GM12878 (cell line): Measurements from ENCODE around the gene SRSF10. TPM values are rescaled to one million over a fixed set of nuclear protein-coding genes. Genes with fewer than 3 reads are reported as not detected.

ENCODE experiments used
- BHLHE40 ChIP-seq, 2 experiments: fragments of 450-650 bp in 1 of 2; IDR thresholded peaks; 2 replicates each; pipeline ENCODE4 v1.6.1; 2011 to 2017; ENCODE audit warnings: low read depth in 2 of 2, borderline replicate concordance in 1 of 2, improper control_type of control experiment in 1 of 2, low read length in 1 of 2, mild to moderate bottlenecking in 1 of 2
- EED ChIP-seq: sonication (generic); IDR thresholded peaks from 2 replicates; pipeline ENCODE4 v1.6.1; 2016; ENCODE audit warnings: antibody characterized with exemption, low read depth
- FOS ChIP-seq: IDR thresholded peaks from 3 replicates; pipeline ENCODE4 v1.6.1; 2011; ENCODE audit warnings: borderline replicate concordance; ENCODE audit not compliant: insufficient read length; ENCODE audit errors: extremely low read depth
- MEF2A ChIP-seq: IDR thresholded peaks from 2 replicates; pipeline ENCODE4 v1.6.1; 2011; ENCODE audit warnings: low read depth, mild to moderate bottlenecking, low read length, moderate library complexity; ENCODE audit not compliant: insufficient read depth
- MEF2B ChIP-seq: fragments of 450-650 bp; IDR thresholded peaks from 2 replicates; pipeline ENCODE4 v1.6.1; 2018; ENCODE audit warnings: mild to moderate bottlenecking, moderate library complexity; ENCODE audit not compliant: partially characterized antibody, poor library complexity, severe bottlenecking
- POLR2AphosphoS5 ChIP-seq: IDR thresholded peaks from 2 replicates; pipeline ENCODE4 v1.6.1; 2011; ENCODE audit warnings: mild to moderate bottlenecking, low read length, inconsistent platforms
- RUNX3 ChIP-seq: IDR thresholded peaks from 2 replicates; pipeline ENCODE4 v1.6.1; 2012; ENCODE audit warnings: low read length, inconsistent platforms
- TAF1 ChIP-seq: IDR thresholded peaks from 2 replicates; pipeline ENCODE4 v1.6.1; 2011; ENCODE audit warnings: mild to moderate bottlenecking, low read depth, low read length, borderline replicate concordance
- ZSCAN29 ChIP-seq: fragments of 450-650 bp; IDR thresholded peaks from 2 replicates; pipeline ENCODE4 v1.6.1; 2017; ENCODE audit warnings: mild to moderate bottlenecking, moderate library complexity
- polyA plus RNA-seq, 11 experiments: library from polyadenylated mRNA; depleted of rRNA in 4 of 11; unstranded in 6 of 11; stranded (reverse) in 5 of 11; fragments of >200 nt; fragmentation: Nextera tagmentation in 4 of 11; fragmentation: Illumina TruSeq in 1 of 11; extraction: Ambion mirVana in 4 of 11; extraction: Trizol in 1 of 11; gene quantifications; 1 replicate in 1 of 11; 2 replicates in 10 of 11; pipeline versions ENCODE4 v1.2.1 to v1.2.3, GENCODE V29; 2011 to 2016; ENCODE audit warnings: inconsistent platforms in 2 of 11, missing spikeins in 2 of 11, low read depth in 1 of 11
- total RNA-seq, 4 experiments: library from RNA; depleted of rRNA in 3 of 4; stranded (reverse); fragments of >200 nt in 3 of 4; fragmentation: Illumina TruSeq in 1 of 4; extraction: Trizol in 1 of 4; gene quantifications; 2 replicates each; pipeline versions ENCODE4 v1.2.1 to v1.2.3, GENCODE V29; 2013 to 2021
- TF ChIP-seq, protein P1 (sequence below): IDR thresholded peaks from 2 replicates; pipeline ENCODE4 v1.6.1; 2011; ENCODE audit warnings: borderline replicate concordance, low read depth, mild to moderate bottlenecking, moderate library complexity, low read length; ENCODE audit not compliant: insufficient read depth, poor library complexity, severe bottlenecking
- TF ChIP-seq, protein P2 (sequence below): fragments of 450-650 bp; IDR thresholded peaks from 2 replicates; pipeline ENCODE4 v1.6.1; 2018; ENCODE audit warnings: mild to moderate bottlenecking, low read depth, moderate library complexity; ENCODE audit not compliant: partially characterized antibody
- TF ChIP-seq, protein P3 (sequence below): fragments of 450-650 bp; IDR thresholded peaks from 2 replicates; pipeline ENCODE4 v1.6.1; 2018; ENCODE audit warnings: borderline replicate concordance, mild to moderate bottlenecking; ENCODE audit not compliant: partially characterized antibody
- TF ChIP-seq, protein P4 (sequence below): IDR thresholded peaks from 2 replicates; pipeline ENCODE4 v1.6.1; 2012; ENCODE audit warnings: improper control_type of control experiment, low read depth, low read length; ENCODE audit not compliant: insufficient replicate concordance
- TF ChIP-seq, protein P5 (sequence below): IDR thresholded peaks from 2 replicates; pipeline ENCODE4 v1.6.1; 2011; ENCODE audit warnings: low read depth, low read length, improper control_type of control experiment, borderline replicate concordance

SRSF10 gene
- total and polyA plus RNA-seq, 10 of the 15 experiments (the other 5 are each of a cell fraction or from before 2014, with no cell fraction given), result 157 to 279 (median 222) TPM

DNA sequence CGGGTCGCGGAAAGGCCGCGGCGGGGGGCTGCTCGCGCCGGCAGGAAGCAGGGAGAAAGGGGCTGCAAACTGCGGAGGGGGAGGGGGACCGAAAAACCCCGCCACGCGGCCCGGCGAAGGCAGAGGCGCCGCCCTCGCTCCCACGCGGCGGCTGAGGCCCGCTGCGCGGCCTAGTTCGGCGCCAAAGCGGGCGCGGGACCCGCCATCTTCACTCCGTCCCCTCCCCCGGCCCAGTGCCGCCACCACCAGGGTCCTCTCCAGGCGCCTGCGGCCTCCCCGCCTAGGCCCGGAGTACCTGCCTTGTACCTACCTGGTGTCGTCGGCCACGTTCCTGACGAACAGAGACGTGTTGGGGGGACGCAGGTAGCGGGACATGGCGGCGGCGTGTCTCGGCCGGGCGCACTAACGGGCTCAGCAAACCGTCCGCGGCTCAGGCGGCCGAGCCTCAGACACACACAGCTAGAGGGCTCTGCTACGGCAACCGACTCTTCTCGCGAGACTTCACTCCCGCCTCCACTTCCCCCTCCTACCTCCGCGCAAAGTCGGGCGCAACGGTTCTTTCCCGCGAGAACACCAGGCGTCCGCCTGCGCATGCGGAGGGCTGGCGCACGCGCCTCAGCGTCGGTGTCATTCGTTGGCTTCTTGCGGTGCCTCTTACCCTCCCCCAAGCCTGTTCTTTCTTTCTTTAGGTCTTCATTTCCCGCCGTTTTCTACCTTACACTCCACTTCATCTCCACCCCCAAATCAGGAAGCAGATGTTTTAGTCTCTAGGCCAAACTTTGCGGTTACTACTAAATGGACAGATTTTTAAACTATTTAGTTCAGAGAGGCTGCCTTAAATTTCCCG is at the start of gene SRSF10 (continued):
- TF ChIP-seq FOS (no peak), ZSCAN29 (no peak), MEF2A (0 out of 2 replicates have a peak, but pooled peaks have one; percentile 9), MEF2B (peak; percentile 35), EED (peak; percentile 49; the same call in 1 of the 2 replicates), TAF1 (peak; percentile 76), POLR2AphosphoS5 (peak; percentile 98), RUNX3 (peak; percentile 89), BHLHE40 (IDR thresholded peaks at IDR 0.05; ENCODE audit: borderline replicate concordance in 1 of 2, low read depth in 2 of 2, low read length in 1 of 2) (peak in 1 of 2 experiments; percentile 46; a peak in 2 of 4 replicates)
- TF ChIP-seq, protein P1, sequence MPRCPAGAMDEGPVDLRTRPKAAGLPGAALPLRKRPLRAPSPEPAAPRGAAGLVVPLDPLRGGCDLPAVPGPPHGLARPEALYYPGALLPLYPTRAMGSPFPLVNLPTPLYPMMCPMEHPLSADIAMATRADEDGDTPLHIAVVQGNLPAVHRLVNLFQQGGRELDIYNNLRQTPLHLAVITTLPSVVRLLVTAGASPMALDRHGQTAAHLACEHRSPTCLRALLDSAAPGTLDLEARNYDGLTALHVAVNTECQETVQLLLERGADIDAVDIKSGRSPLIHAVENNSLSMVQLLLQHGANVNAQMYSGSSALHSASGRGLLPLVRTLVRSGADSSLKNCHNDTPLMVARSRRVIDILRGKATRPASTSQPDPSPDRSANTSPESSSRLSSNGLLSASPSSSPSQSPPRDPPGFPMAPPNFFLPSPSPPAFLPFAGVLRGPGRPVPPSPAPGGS, result no peak
- TF ChIP-seq, protein P2, sequence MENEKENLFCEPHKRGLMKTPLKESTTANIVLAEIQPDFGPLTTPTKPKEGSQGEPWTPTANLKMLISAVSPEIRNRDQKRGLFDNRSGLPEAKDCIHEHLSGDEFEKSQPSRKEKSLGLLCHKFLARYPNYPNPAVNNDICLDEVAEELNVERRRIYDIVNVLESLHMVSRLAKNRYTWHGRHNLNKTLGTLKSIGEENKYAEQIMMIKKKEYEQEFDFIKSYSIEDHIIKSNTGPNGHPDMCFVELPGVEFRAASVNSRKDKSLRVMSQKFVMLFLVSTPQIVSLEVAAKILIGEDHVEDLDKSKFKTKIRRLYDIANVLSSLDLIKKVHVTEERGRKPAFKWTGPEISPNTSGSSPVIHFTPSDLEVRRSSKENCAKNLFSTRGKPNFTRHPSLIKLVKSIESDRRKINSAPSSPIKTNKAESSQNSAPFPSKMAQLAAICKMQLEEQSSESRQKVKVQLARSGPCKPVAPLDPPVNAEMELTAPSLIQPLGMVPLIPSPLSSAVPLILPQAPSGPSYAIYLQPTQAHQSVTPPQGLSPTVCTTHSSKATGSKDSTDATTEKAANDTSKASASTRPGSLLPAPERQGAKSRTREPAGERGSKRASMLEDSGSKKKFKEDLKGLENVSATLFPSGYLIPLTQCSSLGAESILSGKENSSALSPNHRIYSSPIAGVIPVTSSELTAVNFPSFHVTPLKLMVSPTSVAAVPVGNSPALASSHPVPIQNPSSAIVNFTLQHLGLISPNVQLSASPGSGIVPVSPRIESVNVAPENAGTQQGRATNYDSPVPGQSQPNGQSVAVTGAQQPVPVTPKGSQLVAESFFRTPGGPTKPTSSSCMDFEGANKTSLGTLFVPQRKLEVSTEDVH, result peak; percentile 97
- TF ChIP-seq, protein P3, sequence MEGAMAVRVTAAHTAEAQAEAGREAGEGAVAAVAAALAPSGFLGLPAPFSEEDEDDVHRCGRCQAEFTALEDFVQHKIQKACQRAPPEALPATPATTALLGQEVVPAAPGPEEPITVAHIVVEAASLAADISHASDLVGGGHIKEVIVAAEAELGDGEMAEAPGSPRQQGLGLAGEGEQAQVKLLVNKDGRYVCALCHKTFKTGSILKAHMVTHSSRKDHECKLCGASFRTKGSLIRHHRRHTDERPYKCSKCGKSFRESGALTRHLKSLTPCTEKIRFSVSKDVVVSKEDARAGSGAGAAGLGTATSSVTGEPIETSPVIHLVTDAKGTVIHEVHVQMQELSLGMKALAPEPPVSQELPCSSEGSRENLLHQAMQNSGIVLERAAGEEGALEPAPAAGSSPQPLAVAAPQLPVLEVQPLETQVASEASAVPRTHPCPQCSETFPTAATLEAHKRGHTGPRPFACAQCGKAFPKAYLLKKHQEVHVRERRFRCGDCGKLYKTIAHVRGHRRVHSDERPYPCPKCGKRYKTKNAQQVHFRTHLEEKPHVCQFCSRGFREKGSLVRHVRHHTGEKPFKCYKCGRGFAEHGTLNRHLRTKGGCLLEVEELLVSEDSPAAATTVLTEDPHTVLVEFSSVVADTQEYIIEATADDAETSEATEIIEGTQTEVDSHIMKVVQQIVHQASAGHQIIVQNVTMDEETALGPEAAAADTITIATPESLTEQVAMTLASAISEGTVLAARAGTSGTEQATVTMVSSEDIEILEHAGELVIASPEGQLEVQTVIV, result no peak
- TF ChIP-seq, protein P4, sequence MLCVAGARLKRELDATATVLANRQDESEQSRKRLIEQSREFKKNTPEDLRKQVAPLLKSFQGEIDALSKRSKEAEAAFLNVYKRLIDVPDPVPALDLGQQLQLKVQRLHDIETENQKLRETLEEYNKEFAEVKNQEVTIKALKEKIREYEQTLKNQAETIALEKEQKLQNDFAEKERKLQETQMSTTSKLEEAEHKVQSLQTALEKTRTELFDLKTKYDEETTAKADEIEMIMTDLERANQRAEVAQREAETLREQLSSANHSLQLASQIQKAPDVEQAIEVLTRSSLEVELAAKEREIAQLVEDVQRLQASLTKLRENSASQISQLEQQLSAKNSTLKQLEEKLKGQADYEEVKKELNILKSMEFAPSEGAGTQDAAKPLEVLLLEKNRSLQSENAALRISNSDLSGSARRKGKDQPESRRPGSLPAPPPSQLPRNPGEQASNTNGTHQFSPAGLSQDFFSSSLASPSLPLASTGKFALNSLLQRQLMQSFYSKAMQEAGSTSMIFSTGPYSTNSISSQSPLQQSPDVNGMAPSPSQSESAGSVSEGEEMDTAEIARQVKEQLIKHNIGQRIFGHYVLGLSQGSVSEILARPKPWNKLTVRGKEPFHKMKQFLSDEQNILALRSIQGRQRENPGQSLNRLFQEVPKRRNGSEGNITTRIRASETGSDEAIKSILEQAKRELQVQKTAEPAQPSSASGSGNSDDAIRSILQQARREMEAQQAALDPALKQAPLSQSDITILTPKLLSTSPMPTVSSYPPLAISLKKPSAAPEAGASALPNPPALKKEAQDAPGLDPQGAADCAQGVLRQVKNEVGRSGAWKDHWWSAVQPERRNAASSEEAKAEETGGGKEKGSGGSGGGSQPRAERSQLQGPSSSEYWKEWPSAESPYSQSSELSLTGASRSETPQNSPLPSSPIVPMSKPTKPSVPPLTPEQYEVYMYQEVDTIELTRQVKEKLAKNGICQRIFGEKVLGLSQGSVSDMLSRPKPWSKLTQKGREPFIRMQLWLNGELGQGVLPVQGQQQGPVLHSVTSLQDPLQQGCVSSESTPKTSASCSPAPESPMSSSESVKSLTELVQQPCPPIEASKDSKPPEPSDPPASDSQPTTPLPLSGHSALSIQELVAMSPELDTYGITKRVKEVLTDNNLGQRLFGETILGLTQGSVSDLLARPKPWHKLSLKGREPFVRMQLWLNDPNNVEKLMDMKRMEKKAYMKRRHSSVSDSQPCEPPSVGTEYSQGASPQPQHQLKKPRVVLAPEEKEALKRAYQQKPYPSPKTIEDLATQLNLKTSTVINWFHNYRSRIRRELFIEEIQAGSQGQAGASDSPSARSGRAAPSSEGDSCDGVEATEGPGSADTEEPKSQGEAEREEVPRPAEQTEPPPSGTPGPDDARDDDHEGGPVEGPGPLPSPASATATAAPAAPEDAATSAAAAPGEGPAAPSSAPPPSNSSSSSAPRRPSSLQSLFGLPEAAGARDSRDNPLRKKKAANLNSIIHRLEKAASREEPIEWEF, result no peak
- TF ChIP-seq, protein P5, sequence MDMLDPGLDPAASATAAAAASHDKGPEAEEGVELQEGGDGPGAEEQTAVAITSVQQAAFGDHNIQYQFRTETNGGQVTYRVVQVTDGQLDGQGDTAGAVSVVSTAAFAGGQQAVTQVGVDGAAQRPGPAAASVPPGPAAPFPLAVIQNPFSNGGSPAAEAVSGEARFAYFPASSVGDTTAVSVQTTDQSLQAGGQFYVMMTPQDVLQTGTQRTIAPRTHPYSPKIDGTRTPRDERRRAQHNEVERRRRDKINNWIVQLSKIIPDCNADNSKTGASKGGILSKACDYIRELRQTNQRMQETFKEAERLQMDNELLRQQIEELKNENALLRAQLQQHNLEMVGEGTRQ, result no peak
